OCI-LY1 (cell line): ENCODE data around the gene GNAS.

Experiments
- EZH2 ChIP-seq: fragments of 200-600 bp; sonication (generic), shearing (Covaris generic); IDR thresholded peaks from 2 replicates; pipeline ENCODE4 v1.8.0; 2017; ENCODE audit warnings: borderline replicate concordance, mixed run types, mild to moderate bottlenecking, antibody characterized with exemption, low read length, moderate library complexity, mixed read lengths
- TF ChIP-seq, protein P1 (sequence below): fragments of 200-600 bp; sonication (generic), shearing (Covaris generic); IDR thresholded peaks from 2 replicates; pipeline ENCODE4 v1.5.1; 2017; ENCODE audit warnings: mild to moderate bottlenecking, antibody characterized with exemption, low read length, moderate library complexity, mixed read lengths

GRCh38 chr20:58906894-58907293 is 54.4 kb downstream of the GNAS start:
- TF ChIP-seq, protein P1, sequence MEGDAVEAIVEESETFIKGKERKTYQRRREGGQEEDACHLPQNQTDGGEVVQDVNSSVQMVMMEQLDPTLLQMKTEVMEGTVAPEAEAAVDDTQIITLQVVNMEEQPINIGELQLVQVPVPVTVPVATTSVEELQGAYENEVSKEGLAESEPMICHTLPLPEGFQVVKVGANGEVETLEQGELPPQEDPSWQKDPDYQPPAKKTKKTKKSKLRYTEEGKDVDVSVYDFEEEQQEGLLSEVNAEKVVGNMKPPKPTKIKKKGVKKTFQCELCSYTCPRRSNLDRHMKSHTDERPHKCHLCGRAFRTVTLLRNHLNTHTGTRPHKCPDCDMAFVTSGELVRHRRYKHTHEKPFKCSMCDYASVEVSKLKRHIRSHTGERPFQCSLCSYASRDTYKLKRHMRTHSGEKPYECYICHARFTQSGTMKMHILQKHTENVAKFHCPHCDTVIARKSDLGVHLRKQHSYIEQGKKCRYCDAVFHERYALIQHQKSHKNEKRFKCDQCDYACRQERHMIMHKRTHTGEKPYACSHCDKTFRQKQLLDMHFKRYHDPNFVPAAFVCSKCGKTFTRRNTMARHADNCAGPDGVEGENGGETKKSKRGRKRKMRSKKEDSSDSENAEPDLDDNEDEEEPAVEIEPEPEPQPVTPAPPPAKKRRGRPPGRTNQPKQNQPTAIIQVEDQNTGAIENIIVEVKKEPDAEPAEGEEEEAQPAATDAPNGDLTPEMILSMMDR, result no peak
- no peak for TF ChIP-seq EZH2
